ENCODE data around the gene PLEKHG4.

PLEKHG4 gene

GRCh38 chr16:67264866-67265265 is 14.5 kb upstream of the PLEKHG4 start:
- no peak for DNase-seq (ENCODE audit: low read depth, low spot score)

DNA sequence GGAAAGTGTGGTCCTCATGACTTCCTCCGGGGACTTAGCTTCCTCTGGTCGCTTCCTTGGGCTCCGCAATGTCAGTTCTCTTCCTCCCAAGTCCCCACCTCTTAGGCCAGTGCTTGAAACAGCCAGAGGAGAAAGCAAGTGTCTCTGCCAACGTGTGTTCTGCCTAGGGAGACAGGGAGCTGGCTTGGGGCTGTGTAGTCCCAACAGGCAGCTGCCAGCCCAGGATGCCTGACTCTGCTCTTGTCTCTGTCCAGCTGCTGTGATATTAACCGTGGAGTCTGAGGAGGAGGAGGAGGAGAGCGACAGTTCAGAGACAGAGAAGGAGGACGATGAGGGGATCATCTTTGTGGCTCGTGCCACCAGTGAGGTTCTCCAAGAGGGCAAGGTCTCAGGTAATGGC is 13.5 kb upstream of the PLEKHG4 start:
- DNase-seq (ENCODE audit: low read depth, low spot score) = no peak

GRCh38 chr16:67268136-67268579 is 11.2 kb upstream of the PLEKHG4 start:
- DNase-seq (ENCODE audit: low read depth, low spot score) = no peak

DNA sequence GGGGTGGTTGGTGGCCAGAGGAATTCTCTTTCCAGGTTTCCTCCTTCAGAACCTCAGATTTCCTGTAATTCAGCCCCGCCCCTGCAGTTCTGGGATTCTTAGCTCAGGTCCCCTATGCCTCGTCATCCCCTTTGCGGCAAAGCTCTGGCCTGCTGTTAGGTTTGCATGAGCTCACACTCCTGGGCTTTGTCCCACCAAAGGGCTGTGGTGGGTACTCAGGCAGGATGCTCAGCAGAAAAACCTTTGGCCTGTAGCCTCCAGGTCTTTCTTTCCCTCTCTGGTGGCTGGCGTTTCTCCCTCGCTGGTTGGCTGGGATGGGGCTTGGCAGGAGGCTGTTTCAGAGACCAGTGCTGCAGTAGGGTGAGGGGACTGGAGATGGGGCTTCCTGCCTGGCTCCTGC is 9.6 kb upstream of the PLEKHG4 start:
- no peak for DNase-seq (ENCODE audit: low read depth, low spot score)

- DNase-seq (ENCODE audit: low read depth, low spot score) = no peak
These were observed 8.4 kb upstream of the PLEKHG4 start for GRCh38 chr16:67270931-67271338.

- no peak for DNase-seq (ENCODE audit: low read depth, low spot score)
These were observed 7.9 kb upstream of the PLEKHG4 start for GRCh38 chr16:67271446-67271845.

DNA sequence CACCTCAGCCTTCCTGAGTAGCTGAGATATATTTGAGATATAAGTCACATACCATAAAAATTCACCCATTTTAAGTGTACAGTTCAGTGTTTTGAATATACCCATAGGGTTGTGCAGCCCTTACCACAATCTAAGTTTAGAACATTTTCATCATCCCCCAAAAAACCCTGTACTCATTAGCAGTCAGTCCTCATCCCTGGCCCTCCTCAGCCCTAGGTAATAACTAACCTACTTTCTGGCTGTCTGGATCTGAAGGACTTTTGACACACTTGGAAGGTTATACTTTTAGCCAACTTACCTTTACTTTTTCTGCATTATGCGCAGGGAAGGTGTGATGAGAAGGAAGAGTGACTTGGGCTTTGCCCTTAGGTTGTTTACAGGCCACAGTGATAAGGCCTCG is 4.0 kb upstream of the PLEKHG4 start:
- DNase-seq (ENCODE audit: low read depth, low spot score) = no peak

DNA sequence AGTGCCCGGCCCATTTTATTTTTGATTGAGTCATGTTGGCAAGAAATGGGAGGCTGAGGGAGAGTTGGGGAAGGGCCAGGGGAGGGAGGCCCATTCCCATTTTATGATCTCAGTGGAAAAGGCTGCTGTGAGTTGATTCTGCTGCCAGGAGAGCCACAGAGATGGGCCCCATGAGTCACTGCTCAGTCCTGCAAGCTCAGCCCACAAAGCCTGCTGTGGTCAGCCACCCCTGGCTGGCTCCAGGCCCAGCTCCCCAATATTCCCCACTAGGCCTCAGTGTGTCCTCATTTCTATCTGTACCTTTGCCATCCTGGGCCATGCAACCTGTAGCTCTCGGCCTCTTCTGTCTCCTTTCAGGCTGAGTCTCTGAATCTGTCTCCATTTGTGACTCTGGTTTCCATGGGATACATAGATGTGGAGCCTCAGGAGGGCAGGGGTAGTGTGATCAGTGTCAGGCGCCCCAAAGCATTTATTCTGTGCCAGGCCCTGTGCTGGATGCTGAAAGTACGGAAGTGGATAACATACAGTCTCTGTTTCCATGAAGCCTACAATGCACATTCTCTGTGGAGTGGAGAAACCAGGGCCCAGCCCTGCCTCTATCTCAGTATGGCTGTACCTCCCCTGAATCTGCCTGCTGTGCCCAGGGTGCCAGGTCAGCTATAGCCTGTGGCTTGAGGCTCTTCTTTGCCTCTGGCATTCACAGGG is 1.9 kb upstream of the PLEKHG4 start:
- no peak for DNase-seq (ENCODE audit: low read depth, low spot score)

DNA sequence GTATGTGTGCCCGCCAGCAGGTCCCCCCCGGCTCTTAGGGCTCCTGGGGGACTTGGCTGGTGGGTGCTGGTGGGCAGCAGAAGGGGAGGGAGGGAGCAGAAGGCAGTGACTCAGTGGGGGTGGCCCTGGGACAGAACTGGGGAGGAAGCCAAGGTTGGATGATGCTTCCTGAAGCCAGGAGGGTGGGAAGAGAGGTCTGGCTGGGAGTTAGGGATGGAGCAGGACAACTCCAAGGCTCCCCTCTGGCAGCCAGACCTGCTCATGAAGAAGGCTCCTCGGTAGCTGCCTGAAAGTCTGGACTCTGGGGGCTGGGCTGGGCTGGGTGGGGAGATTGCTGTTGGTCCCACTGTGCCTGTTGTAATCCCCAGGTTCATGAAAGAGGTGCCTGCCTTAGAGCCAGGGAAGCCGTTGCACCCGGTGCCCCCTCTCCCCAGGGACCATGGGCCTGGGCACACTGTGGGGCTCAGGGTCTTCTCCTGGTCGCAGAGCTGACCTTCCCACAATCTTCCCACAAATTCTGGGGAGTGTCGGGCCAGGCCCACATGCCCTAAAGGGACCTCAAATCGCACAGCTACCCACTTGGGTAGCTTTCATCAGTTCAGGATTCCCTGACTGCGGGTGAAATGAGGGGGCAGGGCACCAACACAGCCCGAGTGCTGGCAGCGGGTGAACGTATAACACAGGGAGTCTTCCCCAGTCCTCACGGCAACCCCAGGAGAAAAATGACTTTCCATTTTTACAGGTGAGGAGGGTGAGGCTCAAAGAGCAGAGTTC is 1.1 kb upstream of the PLEKHG4 start:
- no peak for DNase-seq (ENCODE audit: low read depth, low spot score)

- no peak for DNase-seq (ENCODE audit: low read depth, low spot score)
These were observed 498 bp upstream of the PLEKHG4 start for GRCh38 chr16:67278773-67279295.

DNA sequence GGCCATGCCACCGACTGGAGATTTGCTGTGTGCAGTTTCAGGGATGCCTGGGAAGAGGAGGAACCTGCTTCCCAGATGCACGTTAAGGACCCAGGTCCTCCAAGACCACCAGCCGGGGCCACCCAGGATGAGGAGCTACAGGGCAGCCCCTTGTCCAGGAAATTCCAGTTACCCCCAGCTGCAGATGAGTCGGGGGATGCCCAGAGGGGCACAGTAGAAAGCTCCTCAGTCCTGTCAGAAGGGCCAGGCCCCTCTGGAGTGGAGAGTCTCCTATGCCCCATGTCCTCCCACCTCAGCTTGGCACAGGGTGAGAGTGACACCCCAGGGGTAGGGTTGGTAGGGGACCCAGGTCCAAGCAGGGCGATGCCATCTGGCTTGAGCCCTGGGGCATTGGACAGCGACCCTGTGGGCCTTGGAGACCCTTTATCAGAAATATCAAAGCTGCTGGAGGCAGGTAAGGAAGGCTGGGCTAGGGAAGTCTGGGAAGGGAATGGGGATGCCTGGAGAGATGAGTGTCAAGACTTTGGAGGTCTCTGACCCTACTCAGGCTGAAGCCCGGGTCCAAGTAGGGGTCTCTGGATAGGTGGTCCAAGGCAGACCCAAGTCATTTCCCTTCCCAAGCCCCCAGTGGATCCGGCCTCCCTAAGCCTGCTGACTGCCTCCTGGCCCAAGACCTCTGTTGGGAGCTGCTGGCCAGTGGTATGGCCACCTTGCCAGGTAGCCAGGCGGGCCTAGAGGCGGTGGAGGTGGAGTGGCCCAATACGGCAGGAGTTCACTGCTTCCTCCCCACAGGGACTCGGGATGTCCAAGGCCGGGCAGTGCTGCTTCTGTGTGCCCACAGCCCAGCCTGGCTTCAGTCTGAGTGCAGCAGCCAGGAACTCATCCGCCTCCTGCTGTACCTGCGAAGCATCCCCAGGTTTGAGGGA is 1.0 kb downstream of the PLEKHG4 start:
- DNase-seq (ENCODE audit: low read depth, low spot score) = no peak

DNA sequence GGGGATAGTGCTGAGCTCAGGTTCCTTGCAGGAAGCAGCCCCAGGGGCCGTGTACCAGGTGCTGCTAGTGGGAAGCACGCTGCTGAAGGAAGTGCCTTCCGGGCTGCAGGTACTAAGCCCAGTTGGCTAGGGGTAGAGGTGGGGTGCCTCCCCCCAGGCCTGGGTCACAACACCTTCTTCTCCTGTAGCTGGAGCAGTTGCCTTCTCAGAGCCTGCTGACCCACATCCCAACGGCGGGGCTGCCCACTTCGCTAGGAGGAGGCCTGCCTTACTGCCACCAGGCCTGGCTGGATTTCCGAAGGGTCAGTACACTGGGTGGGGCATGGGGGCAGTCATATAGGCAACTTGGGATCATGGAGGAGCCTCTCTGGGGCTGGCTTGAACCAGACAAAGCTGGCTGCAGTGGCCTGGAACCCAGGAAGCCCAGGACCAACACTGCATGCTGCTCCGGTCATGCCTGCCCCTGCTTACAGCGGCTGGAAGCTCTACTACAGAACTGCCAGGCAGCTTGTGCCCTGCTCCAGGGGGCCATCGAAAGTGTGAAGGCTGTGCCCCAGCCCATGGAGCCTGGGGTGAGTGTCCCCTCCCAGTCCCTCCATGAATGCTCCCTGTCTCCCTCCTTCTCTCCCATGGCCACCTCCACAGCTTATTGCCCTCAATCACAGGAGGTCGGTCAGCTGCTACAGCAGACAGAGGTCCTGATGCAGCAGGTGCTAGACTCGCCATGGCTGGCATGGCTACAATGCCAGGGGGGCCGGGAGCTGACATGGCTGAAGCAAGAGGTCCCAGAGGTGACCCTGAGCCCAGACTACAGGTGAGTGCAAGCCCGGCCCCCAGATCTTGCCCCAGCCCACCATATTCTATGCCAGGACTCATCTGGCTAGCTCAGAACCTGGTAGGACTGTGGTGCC is 2.5 kb downstream of the PLEKHG4 start:
- DNase-seq (ENCODE audit: low read depth, low spot score) = no peak

DNA sequence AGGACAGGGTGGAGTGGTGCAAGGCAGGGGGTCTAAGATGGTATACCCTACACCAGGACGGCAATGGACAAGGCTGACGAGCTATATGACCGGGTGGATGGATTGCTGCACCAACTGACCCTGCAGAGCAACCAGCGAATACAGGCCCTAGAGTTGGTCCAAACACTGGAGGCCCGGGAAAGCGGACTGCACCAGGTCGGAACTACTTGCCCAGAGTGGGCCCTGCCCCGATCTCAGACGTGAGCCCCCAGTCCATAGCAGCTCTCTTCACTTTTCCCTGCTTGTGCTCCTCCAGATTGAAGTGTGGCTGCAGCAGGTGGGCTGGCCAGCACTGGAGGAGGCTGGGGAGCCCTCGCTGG is 3.1 kb downstream of the PLEKHG4 start:
- DNase-seq (ENCODE audit: low read depth, low spot score) = no peak

DNA sequence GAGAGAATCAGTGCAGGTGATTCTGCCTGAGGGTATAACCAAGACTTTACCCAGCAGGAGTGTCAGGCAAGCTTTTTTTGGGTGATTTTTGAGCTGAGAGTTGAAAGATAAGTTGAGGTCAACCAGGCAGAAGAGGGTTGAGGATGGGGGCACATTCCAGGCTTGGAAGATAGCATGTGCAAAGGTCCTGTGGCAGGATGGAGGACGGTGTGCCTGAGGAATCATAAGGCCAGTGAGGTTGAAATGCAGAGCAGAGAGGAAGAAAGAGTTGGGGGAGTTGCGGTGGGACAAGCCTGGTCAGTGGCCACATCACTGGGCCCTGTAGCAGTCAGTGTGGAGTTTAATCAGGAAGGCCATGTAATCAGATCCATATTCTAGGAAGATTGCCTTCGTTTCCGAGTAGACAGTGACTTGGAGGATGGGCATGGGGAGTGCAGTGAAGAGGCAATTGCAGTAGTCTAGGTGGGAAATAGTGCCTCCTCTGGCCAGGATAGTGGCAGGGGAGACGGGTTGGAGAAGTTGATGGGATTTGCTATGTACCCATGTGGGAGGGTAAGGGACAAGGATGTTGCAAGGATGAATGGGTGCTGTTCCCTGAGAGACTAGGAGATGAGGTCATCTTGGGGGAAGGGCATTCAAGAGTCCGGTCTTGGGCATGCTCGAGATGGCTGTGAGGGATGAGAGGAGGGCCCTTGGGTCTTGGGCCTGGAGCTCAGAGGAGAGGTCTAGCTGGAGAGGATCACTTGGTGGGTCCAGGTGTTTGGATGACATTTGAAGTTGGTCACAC is 3.9 kb downstream of the PLEKHG4 start:
- no peak for DNase-seq (ENCODE audit: low read depth, low spot score)

DNA sequence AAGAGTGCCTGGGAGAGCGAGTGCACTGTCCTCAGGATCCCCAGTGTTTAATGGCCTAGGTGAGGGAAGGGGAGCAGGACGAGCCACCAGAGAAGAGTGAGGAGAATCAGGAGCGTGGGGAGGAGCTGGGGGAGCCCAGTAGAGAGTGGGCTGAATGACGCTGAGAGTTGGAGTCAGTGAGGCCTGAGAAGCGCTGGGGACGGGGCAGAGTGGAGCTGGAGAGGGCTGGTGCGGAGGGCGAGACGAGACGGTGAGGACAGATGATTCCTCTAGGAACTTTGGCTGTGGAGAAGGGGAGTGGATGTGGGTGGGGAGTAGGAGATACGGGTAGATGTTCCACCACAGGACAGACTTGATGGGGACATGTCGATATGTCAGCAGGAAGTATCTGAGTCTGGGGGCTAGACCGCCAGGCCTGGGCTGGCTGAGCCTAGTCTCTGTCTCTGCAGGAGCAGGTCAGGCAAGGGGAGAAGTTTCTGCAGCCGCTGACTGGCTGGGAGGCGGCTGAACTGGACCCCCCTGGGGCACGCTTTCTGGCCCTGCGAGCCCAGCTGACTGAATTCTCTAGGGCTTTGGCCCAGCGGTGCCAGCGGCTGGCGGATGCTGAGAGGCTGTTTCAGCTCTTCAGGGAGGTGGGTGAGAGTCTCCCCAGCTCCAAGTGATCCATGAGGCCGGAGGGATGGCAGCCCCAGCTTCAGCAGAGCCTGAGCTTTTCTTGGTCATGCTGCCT is 4.7 kb downstream of the PLEKHG4 start:
- DNase-seq (ENCODE audit: low read depth, low spot score) = no peak

- peak; percentile 45 for DNase-seq (ENCODE audit: low read depth, low spot score)
These were observed 5.6 kb downstream of the PLEKHG4 start for GRCh38 chr16:67284699-67285646.

GRCh38 chr16:67286441-67287235 is 7.3 kb downstream of the PLEKHG4 start:
- no peak for DNase-seq (ENCODE audit: low read depth, low spot score)
